ENCODE measurements around the gene BCAS3. TPM values are rescaled to one million over a fixed set of nuclear protein-coding genes. Genes with fewer than 3 reads are reported as not detected.
A peak's percentile ranks its signal among the peaks of the same experiment; 100 is the strongest.
"Not testable (repeated sequence)": the region's sequence is repeated elsewhere in the genome, so short reads cannot be mapped to it uniquely, and the experiment has no call there.

BCAS3 gene
- polyA plus RNA-seq, 3 donors = 10.3 to 19.1 (median 14.7) TPM

GRCh38 chr17:60971515-60972369, 294.1 kb downstream of the BCAS3 start:
- Histone ChIP-seq H3K4me2 (replicated peaks; ENCODE audit: extremely low read depth, low read length, poor library complexity, severe bottlenecking) (no peak overlapping the region), H3K36me3 (replicated peaks in 1 of 2; ENCODE audit: control insufficient read depth in 1 of 2, insufficient read depth in 2 of 2, low read length in 2 of 2) (no peaks in the 10 kb centered on the region), H3K79me2 (ENCODE audit: insufficient read depth, low read length) (no peaks in the 10 kb centered on the region), H4K20me1 (ENCODE audit: insufficient read depth, low read length) (no peaks in the 10 kb centered on the region), H2AFZ (ENCODE audit: insufficient read depth, low read depth, low read length, poor library complexity, severe bottlenecking) (no peak overlapping the region), H3K4me1 (ENCODE audit: control insufficient read depth in 1 of 2, insufficient read depth in 2 of 2, low read length in 2 of 2) (no peaks in the 10 kb centered on the region), H3K9ac (ENCODE audit: insufficient read depth, low read length, poor library complexity, severe bottlenecking) (no peak overlapping the region), H3K9me3 (replicated peaks in 1 of 2; ENCODE audit: control insufficient read depth in 1 of 2, insufficient read depth in 1 of 2, low read length in 2 of 2) (peaks cover 0 to 8% of the 10 kb centered on the region in 2 donors), H3K4me3 (replicated peaks in 1 of 3; ENCODE audit: low read depth in 2 of 3, low read length in 3 of 3) (no peak overlapping the region), H3K27ac (ENCODE audit: low read depth in 1 of 2, low read length in 2 of 2) (no peak overlapping the region), H3K27me3 (ENCODE audit: control insufficient read depth in 2 of 2, insufficient read depth in 2 of 2, low read length in 2 of 2) (no peaks in the 10 kb centered on the region)
- intact Hi-C loops (cut with micrococcal nuclease) = no loop called here
- WGBS (ENCODE audit: insufficient coverage) = no CpG with 5 or more reads among the region's 6 CpGs
- Mint-ChIP-seq H3K36me3 (no peaks in the 10 kb centered on the region), H3K4me1 (no peaks in the 10 kb centered on the region), H3K4me3 (no peak overlapping the region), H3K27me3 (ENCODE audit: low read depth in 3 of 3) (peaks cover 0 to 2% (median 2%) of the 10 kb centered on the region in 3 donors), H3K9me3 (peaks cover 4 to 19% (median 9%) of the 10 kb centered on the region in 7 donors), H3K27ac (no peak overlapping the region)
- TF ChIP-seq CTCF (IDR thresholded peaks at IDR 0.05) = peak; percentile 56
- DNase-seq = peak; percentile 1 to 19 (median 9)

GRCh38 chr17:60976861-60977260, 299.2 kb downstream of the BCAS3 start:
- H3K36me3 ChIP-seq (replicated peaks in 1 of 2; ENCODE audit: control insufficient read depth in 1 of 2, insufficient read depth in 2 of 2, low read length in 2 of 2); H3K36me3 Mint-ChIP-seq; H3K4me1 ChIP-seq (ENCODE audit: control insufficient read depth in 1 of 2, insufficient read depth in 2 of 2, low read length in 2 of 2); H3K27ac ChIP-seq (ENCODE audit: low read depth in 1 of 2, low read length in 2 of 2); H3K4me3 ChIP-seq (replicated peaks in 1 of 3; ENCODE audit: low read depth in 2 of 3, low read length in 3 of 3); H3K27ac Mint-ChIP-seq; H3K9me3 Mint-ChIP-seq; H3K4me2 ChIP-seq (replicated peaks; ENCODE audit: extremely low read depth, low read length, poor library complexity, severe bottlenecking); DNase-seq; H4K20me1 ChIP-seq (ENCODE audit: insufficient read depth, low read length); H3K9ac ChIP-seq (ENCODE audit: insufficient read depth, low read length, poor library complexity, severe bottlenecking); H3K9me3 ChIP-seq (replicated peaks in 1 of 2; ENCODE audit: control insufficient read depth in 1 of 2, insufficient read depth in 1 of 2, low read length in 2 of 2); H3K79me2 ChIP-seq (ENCODE audit: insufficient read depth, low read length); H2AFZ ChIP-seq (ENCODE audit: insufficient read depth, low read depth, low read length, poor library complexity, severe bottlenecking); H3K27me3 Mint-ChIP-seq (ENCODE audit: low read depth in 3 of 3); H3K4me3 Mint-ChIP-seq; intact Hi-C loops (cut with micrococcal nuclease); H3K27me3 ChIP-seq (ENCODE audit: control insufficient read depth in 2 of 2, insufficient read depth in 2 of 2, low read length in 2 of 2); H3K4me1 Mint-ChIP-seq: not testable (repeated sequence)
- WGBS (ENCODE audit: insufficient coverage) = 98% methylated on average over 12 of the region's 23 CpGs

Measured in CD14-positive monocyte (primary cell).